ENCODE measurements around the gene MTG2. TPM values are rescaled to one million over a fixed set of nuclear protein-coding genes. Genes with fewer than 3 reads are reported as not detected.

MTG2 gene
- total and polyA plus RNA-seq, 4 donors: 13.0 to 28.0 (median 24.4) TPM

DNA sequence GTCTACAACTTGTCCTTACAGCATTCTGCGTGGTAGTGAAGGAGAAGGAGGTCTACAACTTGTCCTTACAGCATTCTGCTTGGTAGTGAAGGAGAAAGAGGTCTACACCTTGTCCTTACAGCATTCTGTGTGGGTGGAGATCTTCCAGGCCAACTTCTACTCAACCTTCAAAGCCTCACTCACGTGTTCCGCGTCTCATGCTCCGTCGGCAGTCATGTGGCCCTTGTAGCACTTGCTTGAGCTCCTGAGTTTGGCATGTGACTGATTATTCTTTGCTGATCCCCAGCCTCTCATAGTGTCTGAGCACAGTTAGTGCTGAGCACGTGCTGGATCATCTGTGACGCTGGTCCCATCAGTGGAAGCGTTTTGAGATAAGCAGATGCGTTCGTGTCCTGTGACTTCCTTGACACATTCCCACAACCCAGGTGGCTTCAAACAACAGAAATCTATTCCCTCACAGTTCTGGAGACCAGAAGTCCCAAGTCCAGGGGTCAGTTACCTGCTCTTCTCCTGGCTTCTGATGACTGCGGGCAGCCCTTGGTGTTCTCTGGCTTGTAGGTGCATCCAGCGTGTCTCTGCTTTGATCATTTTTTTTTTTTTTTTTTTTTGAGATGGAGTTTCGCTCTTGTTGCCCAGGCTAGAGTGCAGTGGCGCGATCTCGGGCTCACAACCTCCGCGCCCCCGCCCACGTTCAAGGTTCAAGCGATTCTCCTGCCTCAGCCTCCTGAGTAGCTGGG is 36.6 kb upstream of the MTG2 start:
- Histone ChIP-seq H3K36me3 (ENCODE audit: control insufficient read depth in 4 of 4, insufficient read depth in 3 of 4, low read depth in 1 of 4, low read length in 3 of 4) (no peaks in the 10 kb centered on the region), H3K27me3 (ENCODE audit: control insufficient read depth in 4 of 4, insufficient read depth in 4 of 4, low read length in 3 of 4) (no peaks in the 10 kb centered on the region), H3K9ac (ENCODE audit: low read depth in 1 of 2, low read length in 2 of 2) (peak overlapping the region in 1 of 2 donors; percentile 67), H3K4me3 (ENCODE audit: low read depth in 1 of 3, low read length in 3 of 3) (no peak overlapping the region), H3K4me1 (ENCODE audit: control insufficient read depth in 4 of 4, insufficient read depth in 4 of 4, low read length in 3 of 4) (peaks cover 21 to 74% (median 66%) of the 10 kb centered on the region in 4 donors), H3K27ac (ENCODE audit: low read depth in 1 of 2, low read length in 2 of 2) (peak overlapping the region; percentile 65 to 74), H3K9me3 (ENCODE audit: control insufficient read depth in 4 of 4, low read length in 3 of 4) (no peaks in the 10 kb centered on the region)
- TF ChIP-seq GABPA (IDR thresholded peaks at IDR 0.05 in 1 of 2, conservative IDR thresholded peaks at IDR 0.05 in 1 of 2): no peak
- peak; percentile 72 for TF ChIP-seq YY1 (IDR thresholded peaks at IDR 0.05)
- TF ChIP-seq REST (IDR thresholded peaks at IDR 0.05): peak; percentile 19
- no peak for TF ChIP-seq RAD21 (IDR thresholded peaks at IDR 0.05)
- peak in 1 of 2 donors; percentile 29 for TF ChIP-seq EGR1 (IDR thresholded peaks at IDR 0.05; ENCODE audit: low read depth in 2 of 2)
- peak; percentile 28 for TF ChIP-seq FOXA1 (IDR thresholded peaks at IDR 0.05)
- no peak for TF ChIP-seq CTCF (IDR thresholded peaks at IDR 0.05; ENCODE audit: low read depth, low read length, missing input control)
- peak; percentile 93 to 95 for TF ChIP-seq HNF4A (conservative IDR thresholded peaks at IDR 0.05)
- TF ChIP-seq TAF1 (conservative IDR thresholded peaks at IDR 0.05): no peak
- TF ChIP-seq RXRA (IDR thresholded peaks at IDR 0.05): peak; percentile 87
- peak in 1 of 2 donors; percentile 75 for TF ChIP-seq JUND (IDR thresholded peaks at IDR 0.05)
- TF ChIP-seq, protein P1, sequence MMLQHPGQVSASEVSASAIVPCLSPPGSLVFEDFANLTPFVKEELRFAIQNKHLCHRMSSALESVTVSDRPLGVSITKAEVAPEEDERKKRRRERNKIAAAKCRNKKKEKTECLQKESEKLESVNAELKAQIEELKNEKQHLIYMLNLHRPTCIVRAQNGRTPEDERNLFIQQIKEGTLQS (IDR thresholded peaks at IDR 0.05): no peak
- peak; percentile 57 for TF ChIP-seq NR2F2 (IDR thresholded peaks at IDR 0.05)
- TF ChIP-seq, protein P2, sequence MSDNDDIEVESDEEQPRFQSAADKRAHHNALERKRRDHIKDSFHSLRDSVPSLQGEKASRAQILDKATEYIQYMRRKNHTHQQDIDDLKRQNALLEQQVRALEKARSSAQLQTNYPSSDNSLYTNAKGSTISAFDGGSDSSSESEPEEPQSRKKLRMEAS (IDR thresholded peaks at IDR 0.05): peak; percentile 79
- TF ChIP-seq ZBTB33 (IDR thresholded peaks at IDR 0.05): peak; percentile 66
- TF ChIP-seq HNF4G (IDR thresholded peaks at IDR 0.05): peak; percentile 74
- TF ChIP-seq FOXA2 (IDR thresholded peaks at IDR 0.05): no peak
- peak; percentile 88 for TF ChIP-seq SP1 (IDR thresholded peaks at IDR 0.05)
- 40% methylated on average over 22 of the region's 22 CpGs for WGBS
- DNase-seq (ENCODE audit: low spot score): no peak

All from liver (tissue), 9 donors.